Gastrocnemius medialis (tissue), 4 donors: ENCODE data around the gene SCUBE1. TPM values are rescaled to one million over a fixed set of nuclear protein-coding genes. Genes with fewer than 3 reads are reported as not detected.

ENCODE experiments used
- ATAC-seq, 2 donors: fragments of 150-250 bp; one replicate each; pipeline ENCODE4 v1.9.1; 2016
- DNase-seq, 2 donors: peaks; one replicate each; pipeline ENCODE4 v3.0.0-alpha.2; 2019
- H3K27ac ChIP-seq, 4 donors: fragments of 200-600 bp; sonication (generic); 1 replicate in 1 of 4; 2 replicates in 3 of 4; pipeline ENCODE4 v1.5.1; 2016 to 2018; ENCODE audit warnings: mild to moderate bottlenecking in 2 of 4, moderate library complexity in 1 of 4
- H3K27me3 ChIP-seq, 3 donors: fragments of 200-600 bp; sonication (generic) in 2 of 3; 1 replicate in 1 of 3; 2 replicates in 2 of 3; pipeline versions ENCODE4 v1.5.1 to v1.6.0; 2016 to 2019; ENCODE audit warnings: mild to moderate bottlenecking in 1 of 3, moderate library complexity in 1 of 3
- H3K36me3 ChIP-seq, 2 donors: fragments of 200-600 bp; sonication (generic) in 1 of 2; one replicate each; pipeline ENCODE4 v1.5.1; 2017 to 2018
- H3K4me1 ChIP-seq, 2 donors: fragments of 200-600 bp; sonication (generic) in 1 of 2; one replicate each; pipeline ENCODE4 v1.5.1; 2016 to 2017; ENCODE audit warnings: mild to moderate bottlenecking in 2 of 2
- H3K4me3 ChIP-seq, 4 donors: fragments of 200-600 bp; sonication (generic) in 3 of 4; 1 replicate in 1 of 4; 2 replicates in 3 of 4; pipeline ENCODE4 v1.5.1; 2016 to 2019; ENCODE audit warnings: mild to moderate bottlenecking in 2 of 4
- H3K9me3 ChIP-seq, 3 donors: fragments of 200-600 bp; sonication (generic) in 2 of 3; 1 replicate in 1 of 3; 2 replicates in 2 of 3; pipeline ENCODE4 v1.5.1; 2016 to 2019
- POLR2A ChIP-seq, 2 donors: fragments of 450-650 bp; IDR thresholded peaks; one replicate each; pipeline ENCODE4 v1.6.1; 2017; ENCODE audit warnings: antibody characterized with exemption in 2 of 2, mild to moderate bottlenecking in 2 of 2, moderate library complexity in 2 of 2
- in situ Hi-C, 4 donors: fragments of 200-750 bp; cut with MboI; loops; one replicate each; pipeline versions ENCODE4 v1.15.0 to v1.8.0; 2017; ENCODE audit warnings: low sequenced_read_pairs in 4 of 4
- intact Hi-C: fragments of 100-400 bp; cut with DNase I; formaldehyde crosslinking; loops from one replicate; pipeline ENCODE4 v1.15.1; 2023; ENCODE audit warnings: low total_unique reads
- total RNA-seq, 4 donors: library from RNA; depleted of rRNA; stranded (reverse); fragments of >200 nt; gene quantifications; one replicate each; pipeline versions ENCODE4 v1.1.0 to v1.2.3, GENCODE V29; 2016
- TF ChIP-seq, protein P1 (sequence below), 5 experiments: fragments of 450-650 bp in 3 of 5; fragments of 200-600 bp in 2 of 5; sonication (generic) in 2 of 5; IDR thresholded peaks in 4 of 5; conservative IDR thresholded peaks in 1 of 5; 1 replicate in 4 of 5; 2 replicates in 1 of 5; pipeline ENCODE4 v1.5.1; 2016 to 2019; ENCODE audit warnings: antibody characterized with exemption in 5 of 5, mild to moderate bottlenecking in 3 of 5, moderate library complexity in 3 of 5

Gene SCUBE1
- total RNA-seq, 4 donors from 2014 or later = 0.20 to 0.55 (median 0.41) TPM

DNA sequence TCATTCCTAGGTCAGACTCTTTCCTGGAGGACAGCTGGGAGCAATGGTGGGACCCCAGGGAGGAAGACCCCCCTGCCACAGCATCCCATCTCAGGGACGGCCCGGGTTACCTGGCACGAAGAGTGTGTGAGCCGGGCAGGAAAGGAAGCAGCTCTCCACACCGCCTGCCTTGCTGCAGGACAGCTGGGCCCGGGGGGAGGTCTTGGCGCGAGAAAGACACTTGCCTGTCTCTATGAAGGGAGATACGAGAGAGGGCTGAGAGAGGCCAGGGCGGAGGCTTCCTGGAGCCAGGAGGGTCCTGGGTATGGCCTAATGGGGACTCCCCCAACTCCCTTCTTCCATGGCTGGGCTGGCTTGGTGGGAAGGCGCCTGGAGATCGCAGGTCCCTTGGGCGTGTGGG, 120.2 kb downstream of the SCUBE1 start:
- Histone ChIP-seq H3K36me3 (no peaks in the 10 kb centered on the region), H3K27me3 (no peaks in the 10 kb centered on the region), H3K9me3 (no peaks in the 10 kb centered on the region), H3K4me3 (no peak overlapping the region), H3K4me1 (no peaks in the 10 kb centered on the region), H3K27ac (peak overlapping the region in 1 of 4 donors; percentile 34)
- no peak for TF ChIP-seq POLR2A (IDR thresholded peaks at IDR 0.05)
- TF ChIP-seq, protein P1, sequence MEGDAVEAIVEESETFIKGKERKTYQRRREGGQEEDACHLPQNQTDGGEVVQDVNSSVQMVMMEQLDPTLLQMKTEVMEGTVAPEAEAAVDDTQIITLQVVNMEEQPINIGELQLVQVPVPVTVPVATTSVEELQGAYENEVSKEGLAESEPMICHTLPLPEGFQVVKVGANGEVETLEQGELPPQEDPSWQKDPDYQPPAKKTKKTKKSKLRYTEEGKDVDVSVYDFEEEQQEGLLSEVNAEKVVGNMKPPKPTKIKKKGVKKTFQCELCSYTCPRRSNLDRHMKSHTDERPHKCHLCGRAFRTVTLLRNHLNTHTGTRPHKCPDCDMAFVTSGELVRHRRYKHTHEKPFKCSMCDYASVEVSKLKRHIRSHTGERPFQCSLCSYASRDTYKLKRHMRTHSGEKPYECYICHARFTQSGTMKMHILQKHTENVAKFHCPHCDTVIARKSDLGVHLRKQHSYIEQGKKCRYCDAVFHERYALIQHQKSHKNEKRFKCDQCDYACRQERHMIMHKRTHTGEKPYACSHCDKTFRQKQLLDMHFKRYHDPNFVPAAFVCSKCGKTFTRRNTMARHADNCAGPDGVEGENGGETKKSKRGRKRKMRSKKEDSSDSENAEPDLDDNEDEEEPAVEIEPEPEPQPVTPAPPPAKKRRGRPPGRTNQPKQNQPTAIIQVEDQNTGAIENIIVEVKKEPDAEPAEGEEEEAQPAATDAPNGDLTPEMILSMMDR (IDR thresholded peaks at IDR 0.05 in 4 of 5, conservative IDR thresholded peaks at IDR 0.05 in 1 of 5) = no peak
- DNase-seq (no peak), ATAC-seq (no peak)
- in situ Hi-C loops = no loop called here
- intact Hi-C loops = no loop called here

DNA sequence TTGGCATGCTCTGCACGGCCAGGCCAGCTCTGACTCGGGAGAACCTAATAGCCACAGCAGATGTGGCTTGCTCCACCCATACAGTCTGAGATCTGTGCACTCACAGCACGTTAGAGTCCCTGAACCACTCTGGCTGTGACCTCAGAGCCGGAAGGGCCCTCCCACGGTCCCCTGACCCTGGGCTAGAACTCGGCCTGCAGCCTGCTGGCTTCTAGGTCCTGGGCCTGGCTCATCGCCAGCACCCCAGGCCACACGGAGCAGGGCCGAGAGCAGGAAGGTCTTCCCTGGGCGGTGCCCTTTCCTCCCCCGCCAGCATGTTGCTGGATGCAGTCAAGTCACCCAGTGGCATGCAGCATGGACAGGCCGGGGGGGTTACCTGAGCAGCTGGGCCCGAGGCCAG, 120.9 kb downstream of the SCUBE1 start:
- peak in 1 of 2 donors; percentile 11 for DNase-seq
- H3K36me3 ChIP-seq = no peaks in the 10 kb centered on the region

DNA sequence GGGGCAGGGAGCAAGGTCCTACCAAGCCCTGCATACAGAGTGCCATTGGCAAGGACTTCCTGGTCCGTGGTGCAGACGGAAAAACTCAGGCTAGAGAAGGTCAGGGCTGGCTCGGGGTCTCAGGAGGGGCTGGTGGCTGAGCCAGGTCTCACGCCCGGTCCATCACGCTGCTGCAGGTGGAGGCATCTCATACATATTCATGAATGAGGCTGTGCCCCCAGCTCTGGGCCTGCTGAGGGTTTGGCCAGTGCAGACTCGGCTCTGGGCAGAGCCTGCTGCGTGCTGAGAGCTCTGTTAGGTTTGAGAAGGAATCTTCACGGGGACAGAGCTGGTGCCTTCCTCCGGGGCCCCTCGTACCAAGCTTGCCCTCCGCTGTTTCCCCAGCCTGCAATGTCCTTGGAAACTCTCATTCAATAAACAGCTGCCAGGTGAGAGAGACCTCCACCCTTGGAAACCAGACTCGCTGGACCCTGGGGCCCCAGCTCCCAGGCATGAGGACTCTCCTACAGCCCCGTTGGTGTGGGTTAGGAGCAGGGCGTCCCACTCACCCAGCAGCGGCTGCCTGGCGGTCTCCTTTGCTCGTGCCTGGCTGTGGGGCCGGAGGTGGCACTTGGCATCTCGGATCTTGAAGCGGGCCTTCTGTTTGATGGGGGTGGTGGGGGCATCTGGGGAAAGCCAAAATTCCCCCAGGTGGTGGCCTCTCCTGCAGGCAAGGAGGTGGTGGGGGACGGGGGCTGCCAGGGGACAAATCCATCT, 122.4 kb downstream of the SCUBE1 start:
- H3K4me1 ChIP-seq = no peaks in the 10 kb centered on the region
- TF ChIP-seq, protein P1 (IDR thresholded peaks at IDR 0.05 in 4 of 5, conservative IDR thresholded peaks at IDR 0.05 in 1 of 5) = no peak
- no peak for TF ChIP-seq POLR2A (IDR thresholded peaks at IDR 0.05)
- intact Hi-C loops (no loop called here), in situ Hi-C loops (no loop called here)
- no peak overlapping the region for H3K4me3 ChIP-seq
- DNase-seq = no peak
- H3K9me3 ChIP-seq = no peaks in the 10 kb centered on the region
- no peaks in the 10 kb centered on the region for H3K36me3 ChIP-seq
- no peak for ATAC-seq
- no peaks in the 10 kb centered on the region for H3K27me3 ChIP-seq
- H3K27ac ChIP-seq = no peak overlapping the region

More for the DNA sequence above, 120.9 kb downstream of the SCUBE1 start:
- TF ChIP-seq, protein P1 (IDR thresholded peaks at IDR 0.05 in 4 of 5, conservative IDR thresholded peaks at IDR 0.05 in 1 of 5) = no peak
- no peak for TF ChIP-seq POLR2A (IDR thresholded peaks at IDR 0.05)
- in situ Hi-C loops = no loop called here
- Histone ChIP-seq H3K27ac (peak overlapping the region in 1 of 4 donors; percentile 34), H3K4me3 (no peak overlapping the region), H3K27me3 (no peaks in the 10 kb centered on the region), H3K9me3 (no peaks in the 10 kb centered on the region), H3K4me1 (no peaks in the 10 kb centered on the region)
- ATAC-seq = peak; percentile 53 to 60
- intact Hi-C loops = no loop called here

DNA sequence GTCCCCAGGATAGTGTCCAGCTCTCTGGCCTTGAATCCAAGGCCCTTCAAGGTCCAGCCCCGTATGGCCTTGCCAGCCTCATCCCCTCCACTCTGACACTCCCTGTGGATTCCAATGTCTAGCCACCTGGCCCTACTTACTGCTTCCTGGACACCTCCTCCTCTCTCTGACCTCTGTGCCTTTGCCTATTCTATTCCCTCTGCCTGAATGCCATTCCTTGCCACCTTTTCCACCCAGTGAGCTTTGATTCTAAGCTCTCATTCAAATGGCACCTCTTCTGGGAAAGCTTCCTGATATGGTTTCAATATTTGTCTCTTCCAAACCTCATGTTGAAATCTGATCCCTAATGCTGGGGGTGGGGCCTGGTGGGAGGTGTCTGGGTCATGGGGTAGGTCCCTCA, 124.4 kb downstream of the SCUBE1 start:
- in situ Hi-C loops = no loop called here
- Histone ChIP-seq H3K4me3 (no peak overlapping the region), H3K27ac (no peak overlapping the region), H3K36me3 (no peaks in the 10 kb centered on the region), H3K4me1 (no peaks in the 10 kb centered on the region), H3K9me3 (no peaks in the 10 kb centered on the region), H3K27me3 (no peaks in the 10 kb centered on the region)
- DNase-seq = no peak
- intact Hi-C loops = no loop called here
- ATAC-seq = no peak
- TF ChIP-seq POLR2A (IDR thresholded peaks at IDR 0.05) = no peak
- TF ChIP-seq, protein P1 (IDR thresholded peaks at IDR 0.05 in 4 of 5, conservative IDR thresholded peaks at IDR 0.05 in 1 of 5) = no peak
